HepG2 (cell line): Measurements from ENCODE around the gene DNAH8. TPM values are rescaled to one million over a fixed set of nuclear protein-coding genes. Genes with fewer than 3 reads are reported as not detected.

Experiments used
- ATAC-seq: fragments of 200-7000 bp; cut with Tn5 transposase; 3 replicates; pipeline ENCODE4 v1.9.1; 2020; ENCODE audit warnings: mild to moderate bottlenecking, moderate library complexity
- BruUV-seq: library from RNA; stranded (reverse); fragments of 400-500 nt; replicated peaks from 2 replicates; lab custom pipeline; 2021; lab: Mats Ljungman, UMichigan
- CTCF ChIA-PET: fragments of 300-600 bp; formaldehyde crosslinking; extraction: SDS; loops from one replicate; lab custom pipeline; 2021; ENCODE audit warnings: low total read pairs, inconsistent platforms, low intra/inter-chr PET ratio; lab: Yijun Ruan, JAX
- POLR2A ChIA-PET: fragments of 350-600 bp; sonication (Branson Sonifier 250); formaldehyde crosslinking; loops from one replicate; lab custom pipeline; 2020; ENCODE audit warnings: antibody characterized with exemption, inconsistent platforms; lab: Yijun Ruan, JAX
- DNase-seq: peaks from one replicate; pipeline ENCODE4 v3.0.0-alpha.2; 2015; ENCODE audit warnings: low spot score
- FAIRE-seq: peaks from 3 replicates; lab custom pipeline; 2011; peaks lifted over from hg19 to GRCh38; lab: Jason Lieb, UNC
- H2AFZ ChIP-seq: one replicate; pipeline ENCODE4 v1.6.1; 2011; ENCODE audit warnings: low read length, inconsistent platforms
- H3K27ac ChIP-seq: fragments of 300-600 bp; 3 replicates; pipeline ENCODE4 v1.8.0; 2011; ENCODE audit warnings: mixed run types, mild to moderate bottlenecking, mixed read lengths, low read length, inconsistent platforms; ENCODE audit not compliant: insufficient read depth; ENCODE audit errors: extremely low read length
- H3K27me3 ChIP-seq, 2 experiments: fragments of 200-600 bp in 1 of 2; 2 replicates in 1 of 2; 3 replicates in 1 of 2; pipeline versions ENCODE4 v1.6.0 to v1.8.0; 2011; ENCODE audit warnings: low read length in 2 of 2, mild to moderate bottlenecking in 2 of 2, moderate library complexity in 2 of 2, inconsistent platforms in 1 of 2; ENCODE audit not compliant: insufficient read depth in 2 of 2, control insufficient read depth in 1 of 2
- H3K36me3 ChIP-seq, 2 experiments: fragments of 200-600 bp in 1 of 2; replicated peaks in 1 of 2; 2 replicates in 1 of 2; 3 replicates in 1 of 2; pipeline versions ENCODE4 v1.5.1 to v1.8.0; 2011; ENCODE audit warnings: low read length in 2 of 2, inconsistent platforms in 1 of 2; ENCODE audit not compliant: insufficient read depth in 2 of 2, control insufficient read depth in 1 of 2
- H3K4me1 ChIP-seq: 2 replicates; pipeline ENCODE4 v1.5.1; 2012; ENCODE audit warnings: low read length, inconsistent platforms; ENCODE audit not compliant: insufficient read depth
- H3K4me2 ChIP-seq: 2 replicates; pipeline ENCODE4 v1.6.0; 2011; ENCODE audit warnings: low read depth, low read length, inconsistent platforms
- H3K4me3 ChIP-seq, 3 experiments: fragments of 200-600 bp in 1 of 3; sonication (generic), shearing (Covaris generic) in 1 of 3; replicated peaks in 1 of 3; 2 replicates each; pipeline ENCODE4 v1.5.1; 2011 to 2016; ENCODE audit warnings: low read length in 3 of 3, inconsistent platforms in 2 of 3, low read depth in 2 of 3, mild to moderate bottlenecking in 2 of 3, control low read depth in 1 of 3, mixed read lengths in 1 of 3; ENCODE audit not compliant: insufficient read depth in 1 of 3
- H3K79me2 ChIP-seq: one replicate; pipeline ENCODE4 v1.6.1; 2011; ENCODE audit warnings: low read length, inconsistent platforms; ENCODE audit not compliant: insufficient read depth
- H3K9ac ChIP-seq: 2 replicates; pipeline ENCODE4 v1.6.0; 2011; ENCODE audit warnings: mild to moderate bottlenecking, low read depth, low read length, inconsistent platforms; ENCODE audit not compliant: insufficient read depth
- H3K9me3 ChIP-seq: 2 replicates; pipeline ENCODE4 v1.5.1; 2012; ENCODE audit warnings: mild to moderate bottlenecking, low read length
- H4K20me1 ChIP-seq: 2 replicates; pipeline ENCODE4 v1.6.0; 2011; ENCODE audit warnings: inconsistent platforms, mild to moderate bottlenecking, low read length, moderate library complexity; ENCODE audit not compliant: insufficient read depth
- BRD4 ChIP-seq: sonication (generic); formaldehyde crosslinking; IDR thresholded peaks from 2 replicates; pipeline ENCODE4 v1.4.0; 2020; ENCODE audit warnings: missing genetic modification reagents
- ZNF335 ChIP-seq: sonication (generic); formaldehyde crosslinking; IDR thresholded peaks from 2 replicates; pipeline ENCODE4 v1.4.0; 2020; ENCODE audit warnings: missing genetic modification reagents
- ZNF496 ChIP-seq: sonication (generic); formaldehyde crosslinking; IDR thresholded peaks from 2 replicates; pipeline ENCODE4 v1.8.1; 2023; ENCODE audit warnings: mild to moderate bottlenecking, moderate library complexity, missing genetic modification reagents; ENCODE audit not compliant: insufficient replicate concordance
- ZSCAN20 ChIP-seq: sonication (generic); formaldehyde crosslinking; IDR thresholded peaks from 2 replicates; pipeline ENCODE4 v1.4.0; 2020; ENCODE audit warnings: missing genetic modification reagents, mild to moderate bottlenecking, borderline replicate concordance
- WGBS: methylation state at CpG from one replicate; pipeline ENCODE4 v1.1.6; 2017; ENCODE audit warnings: low lambda C conversion rate; 5-methylcytosine and 5-hydroxymethylcytosine counted together
- in situ Hi-C: cut with HindIII; loops from 2 replicates; pipeline ENCODE4 v1.10.0; 2017; ENCODE audit warnings: low pct_unique_long_range_greater_than_20kb; ENCODE audit not compliant: extremely low pct_ligation_motif_present
- intact Hi-C: fragments of 100-400 bp; cut with micrococcal nuclease; formaldehyde crosslinking; loops from one replicate; pipeline ENCODE4 v1.10.0; 2022; ENCODE audit not compliant: unreplicated experiment
- polyA plus RNA-seq, 8 experiments: library from polyadenylated mRNA; depleted of rRNA in 3 of 8; stranded (reverse) in 7 of 8; unstranded in 1 of 8; fragments of >200 nt; fragmentation: Illumina TruSeq in 4 of 8; extraction: Trizol in 4 of 8; gene quantifications; 2 replicates each; pipeline versions ENCODE4 v1.2.1 to v1.2.3, GENCODE V29; 2011 to 2016; ENCODE audit warnings: low read depth in 4 of 8, missing spikeins in 1 of 8, mixed read lengths in 1 of 8; ENCODE audit not compliant: insufficient read depth in 1 of 8
- total RNA-seq, 5 experiments: library from RNA; depleted of rRNA; stranded (reverse); fragments of >200 nt; fragmentation: Illumina TruSeq; extraction: Trizol; gene quantifications; 2 replicates each; pipeline ENCODE4 v1.2.3, GENCODE V29; 2016; ENCODE audit warnings: low read depth in 1 of 5
- TF ChIP-seq, protein P1 (sequence below): sonication (generic); formaldehyde crosslinking; IDR thresholded peaks from 2 replicates; pipeline ENCODE4 v1.4.0; 2020; ENCODE audit warnings: missing genetic modification reagents, borderline replicate concordance

Gene DNAH8
- total and polyA plus RNA-seq, 2 of the 13 experiments (the other 11 are each of a cell fraction or from before 2014, with no cell fraction given), result not detected

DNA sequence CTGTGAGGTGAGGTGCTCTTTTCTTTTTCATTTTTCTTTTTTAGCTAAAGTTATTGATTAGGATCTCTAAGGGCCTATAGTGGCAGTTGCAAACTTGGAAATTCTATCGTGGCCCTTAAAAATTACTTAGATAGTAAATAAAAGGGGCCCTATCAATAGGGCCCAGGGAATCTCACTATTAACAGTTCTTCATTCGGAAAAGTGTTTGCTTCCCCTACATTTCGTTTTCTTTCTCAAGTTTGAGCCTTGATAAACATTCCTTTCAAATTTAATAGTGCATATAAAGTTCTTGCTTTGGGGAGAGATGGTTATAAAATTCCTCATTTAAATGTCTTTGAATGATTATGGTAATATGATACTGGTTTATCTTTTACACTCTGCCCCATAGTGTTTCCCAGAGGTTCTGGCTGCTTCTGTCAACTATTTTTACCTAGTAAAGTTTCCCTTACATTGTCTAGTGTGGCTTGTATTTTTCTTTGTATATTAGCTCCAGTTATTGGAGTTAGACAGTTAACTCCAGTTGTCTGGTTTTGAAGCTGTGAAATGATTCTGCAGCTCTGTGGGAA, 263.1 kb downstream of the DNAH8 start:
- no peak overlapping the region for H3K4me3 ChIP-seq
- no peak overlapping the region for H3K9ac ChIP-seq
- ChIA-PET POLR2A (no interaction called here), CTCF (no interaction called here)
- FAIRE-seq, result no peak
- no peaks in the 10 kb centered on the region for H3K9me3 ChIP-seq
- in situ Hi-C loops, result no loop called here
- no peak overlapping the region for H2AFZ ChIP-seq
- no TSS peak for BruUV-seq
- H3K4me1 ChIP-seq, result no peaks in the 10 kb centered on the region
- H3K27ac ChIP-seq, result no peak overlapping the region
- no peak overlapping the region for H3K4me2 ChIP-seq
- TF ChIP-seq BRD4 (CRISPR knock-in tag), result no peak
- no peak for TF ChIP-seq ZNF496 (CRISPR knock-in tag)
- no peaks in the 10 kb centered on the region for H3K79me2 ChIP-seq
- no peak for ATAC-seq
- under 1% methylated on average over 3 of the region's 3 CpGs for WGBS
- DNase-seq, result no peak
- no peaks in the 10 kb centered on the region for H4K20me1 ChIP-seq
- intact Hi-C loops, result loop anchor here (10.0 kb wide), 1 partner anchor 127 kb away; no protein-coding TSS in a partner anchor
- no peaks in the 10 kb centered on the region for H3K27me3 ChIP-seq
- H3K36me3 ChIP-seq, result no peaks in the 10 kb centered on the region

DNA sequence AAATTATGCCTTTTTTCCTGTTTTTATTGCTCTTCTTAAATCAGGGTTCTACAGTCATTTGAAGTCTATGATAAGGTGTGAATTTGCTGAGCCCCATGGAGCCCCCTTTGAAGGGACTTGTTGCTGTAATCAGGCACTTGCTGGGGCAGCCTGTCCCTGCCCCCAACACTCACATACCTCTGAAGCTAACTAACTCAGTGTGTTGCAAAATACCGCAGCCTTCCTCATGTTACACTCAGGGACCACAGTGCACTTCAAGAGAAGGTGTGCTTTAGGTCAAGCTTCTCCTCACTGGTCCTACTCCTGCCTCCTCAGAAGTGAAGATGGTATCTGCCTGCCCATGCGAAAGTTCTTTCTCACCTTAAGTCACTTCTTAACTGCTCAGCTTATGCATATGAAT, 267.4 kb downstream of the DNAH8 start:
- Histone ChIP-seq H3K9me3 (no peaks in the 10 kb centered on the region), H3K79me2 (no peaks in the 10 kb centered on the region), H3K4me2 (no peak overlapping the region), H4K20me1 (no peaks in the 10 kb centered on the region), H3K27ac (no peak overlapping the region), H3K4me1 (no peaks in the 10 kb centered on the region), H3K27me3 (no peaks in the 10 kb centered on the region), H3K9ac (no peak overlapping the region), H3K4me3 (no peak overlapping the region), H2AFZ (no peak overlapping the region), H3K36me3 (no peaks in the 10 kb centered on the region)
- FAIRE-seq (no peak), DNase-seq (no peak), ATAC-seq (no peak)
- ChIA-PET CTCF (no interaction called here), POLR2A (no interaction called here)
- WGBS, result 18% methylated on average over 2 of the region's 2 CpGs
- in situ Hi-C loops, result no loop called here
- BruUV-seq, result no TSS peak
- intact Hi-C loops, result no loop called here
- TF ChIP-seq ZNF335 (CRISPR knock-in tag) (peak; percentile 94), ZSCAN20 (no peak)
- TF ChIP-seq, protein P1, sequence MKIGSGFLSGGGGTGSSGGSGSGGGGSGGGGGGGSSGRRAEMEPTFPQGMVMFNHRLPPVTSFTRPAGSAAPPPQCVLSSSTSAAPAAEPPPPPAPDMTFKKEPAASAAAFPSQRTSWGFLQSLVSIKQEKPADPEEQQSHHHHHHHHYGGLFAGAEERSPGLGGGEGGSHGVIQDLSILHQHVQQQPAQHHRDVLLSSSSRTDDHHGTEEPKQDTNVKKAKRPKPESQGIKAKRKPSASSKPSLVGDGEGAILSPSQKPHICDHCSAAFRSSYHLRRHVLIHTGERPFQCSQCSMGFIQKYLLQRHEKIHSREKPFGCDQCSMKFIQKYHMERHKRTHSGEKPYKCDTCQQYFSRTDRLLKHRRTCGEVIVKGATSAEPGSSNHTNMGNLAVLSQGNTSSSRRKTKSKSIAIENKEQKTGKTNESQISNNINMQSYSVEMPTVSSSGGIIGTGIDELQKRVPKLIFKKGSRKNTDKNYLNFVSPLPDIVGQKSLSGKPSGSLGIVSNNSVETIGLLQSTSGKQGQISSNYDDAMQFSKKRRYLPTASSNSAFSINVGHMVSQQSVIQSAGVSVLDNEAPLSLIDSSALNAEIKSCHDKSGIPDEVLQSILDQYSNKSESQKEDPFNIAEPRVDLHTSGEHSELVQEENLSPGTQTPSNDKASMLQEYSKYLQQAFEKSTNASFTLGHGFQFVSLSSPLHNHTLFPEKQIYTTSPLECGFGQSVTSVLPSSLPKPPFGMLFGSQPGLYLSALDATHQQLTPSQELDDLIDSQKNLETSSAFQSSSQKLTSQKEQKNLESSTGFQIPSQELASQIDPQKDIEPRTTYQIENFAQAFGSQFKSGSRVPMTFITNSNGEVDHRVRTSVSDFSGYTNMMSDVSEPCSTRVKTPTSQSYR (CRISPR knock-in tag), result peak; percentile 44; the same call in 1 of the 2 replicates
